Measurements from ENCODE around the gene RASAL3.

GRCh38 chr19:15453906-15454860 is 10.2 kb downstream of the RASAL3 start:
- no peak for TF ChIP-seq RNF2 (IDR thresholded peaks at IDR 0.05; ENCODE audit: borderline replicate concordance, low read depth)
- no peak; the same call in 2 of the 3 replicates for TF ChIP-seq CTCF (IDR thresholded peaks at IDR 0.05)
